GM19351 (cell line): ENCODE data around the gene HSD17B2.
"Not testable (repeated sequence)": the region's sequence is repeated elsewhere in the genome, so short reads cannot be mapped to it uniquely, and the experiment has no call there.

Source experiments
- ATAC-seq: cut with Tn5 transposase; IDR thresholded peaks from one replicate; pipeline ENCODE4 v1.9.1; 2021; ENCODE audit warnings: mild to moderate bottlenecking, moderate library complexity; ENCODE audit not compliant: unreplicated experiment

HSD17B2 gene, protein sequence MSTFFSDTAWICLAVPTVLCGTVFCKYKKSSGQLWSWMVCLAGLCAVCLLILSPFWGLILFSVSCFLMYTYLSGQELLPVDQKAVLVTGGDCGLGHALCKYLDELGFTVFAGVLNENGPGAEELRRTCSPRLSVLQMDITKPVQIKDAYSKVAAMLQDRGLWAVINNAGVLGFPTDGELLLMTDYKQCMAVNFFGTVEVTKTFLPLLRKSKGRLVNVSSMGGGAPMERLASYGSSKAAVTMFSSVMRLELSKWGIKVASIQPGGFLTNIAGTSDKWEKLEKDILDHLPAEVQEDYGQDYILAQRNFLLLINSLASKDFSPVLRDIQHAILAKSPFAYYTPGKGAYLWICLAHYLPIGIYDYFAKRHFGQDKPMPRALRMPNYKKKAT

DNA sequence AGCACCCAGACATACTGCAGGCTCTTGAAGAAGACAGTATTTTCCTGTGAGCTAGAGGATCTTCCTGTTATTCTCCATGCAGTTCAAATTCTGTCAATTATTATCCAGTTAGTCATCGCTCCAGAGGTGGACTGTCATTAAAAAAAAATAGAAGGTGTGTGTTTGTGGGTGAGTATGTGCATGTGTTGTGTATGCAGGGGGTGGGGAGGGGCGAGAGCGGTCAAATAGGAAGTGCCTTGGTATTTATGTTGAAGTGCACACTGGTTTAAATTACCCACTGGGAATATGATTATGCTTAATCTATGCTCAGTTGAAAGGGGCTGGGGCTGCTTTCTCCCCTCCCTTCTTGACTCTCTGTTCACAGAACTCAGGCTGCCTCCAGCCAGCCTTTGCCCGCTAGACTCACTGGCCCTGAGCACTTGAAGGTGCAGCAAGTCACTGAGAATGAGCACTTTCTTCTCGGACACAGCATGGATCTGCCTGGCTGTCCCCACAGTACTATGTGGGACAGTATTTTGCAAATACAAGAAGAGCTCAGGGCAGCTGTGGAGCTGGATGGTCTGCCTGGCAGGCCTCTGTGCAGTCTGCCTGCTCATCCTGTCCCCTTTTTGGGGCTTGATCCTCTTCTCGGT, at the start of gene HSD17B2:
Gene HSD17B2 (plus strand): TSS at position 273 of the 632 bp plus-strand sequence. CDS start 172 bp downstream, at position 445.
- no peak for ATAC-seq

DNA sequence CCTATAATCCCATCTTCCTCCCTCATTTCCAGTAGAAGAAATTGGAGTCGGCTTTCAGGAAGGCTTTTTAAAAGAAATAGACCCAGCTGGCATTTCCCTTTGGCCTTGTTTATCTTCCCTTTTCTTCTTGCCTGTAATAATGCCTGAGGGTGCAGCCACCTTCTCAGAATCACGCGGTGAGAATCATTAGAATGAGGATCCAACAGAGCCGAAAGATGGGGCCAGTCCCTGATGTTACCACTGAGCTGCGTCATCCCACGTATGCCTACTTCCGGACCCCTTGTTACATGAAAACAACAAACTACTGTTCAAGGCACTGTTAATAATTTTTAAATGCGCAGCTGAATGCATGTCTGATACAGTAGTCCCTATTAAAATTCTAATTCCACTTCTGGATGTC, 47.9 kb upstream of the HSD17B2 start:
- no peak for ATAC-seq

DNA sequence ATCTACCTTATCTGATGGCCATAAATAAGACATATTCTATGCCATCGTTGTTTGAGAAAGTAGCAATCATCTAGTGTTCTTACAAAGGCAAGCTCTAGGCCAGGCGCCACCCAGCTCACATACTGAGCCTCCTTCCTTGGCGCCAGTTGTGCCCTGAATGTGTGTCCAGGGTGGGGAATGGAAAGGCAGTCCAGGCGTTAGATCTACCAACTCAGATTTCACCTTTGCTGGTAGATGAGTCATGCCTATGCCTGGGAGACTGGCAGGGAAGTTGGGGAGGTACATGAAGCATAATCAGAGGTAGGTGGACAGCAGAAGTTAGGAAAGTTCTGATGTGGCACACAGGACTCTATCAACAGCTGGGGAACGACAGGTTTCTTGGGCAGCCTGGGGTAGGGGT, 47.3 kb upstream of the HSD17B2 start:
- ATAC-seq = no peak

DNA sequence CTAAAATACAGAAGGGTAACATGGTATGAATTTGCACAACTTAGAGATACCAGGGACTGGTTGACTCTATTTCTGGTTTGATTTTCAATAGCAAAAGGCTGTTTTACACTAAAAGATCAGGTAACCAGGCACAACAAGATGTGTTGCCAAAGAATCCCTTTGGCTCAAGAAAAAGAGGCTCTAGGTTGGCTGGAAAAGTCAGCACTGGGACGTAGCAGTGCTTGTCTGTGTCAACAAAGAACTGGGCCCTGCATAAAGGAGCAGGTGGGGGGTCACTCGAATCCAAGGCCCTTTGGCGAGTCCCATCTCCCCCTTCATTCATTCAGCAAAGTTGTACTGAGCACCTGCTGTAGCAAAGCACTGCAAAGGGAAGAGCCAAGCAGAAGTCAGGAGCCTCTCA, 42.2 kb upstream of the HSD17B2 start:
- ATAC-seq = no peak

DNA sequence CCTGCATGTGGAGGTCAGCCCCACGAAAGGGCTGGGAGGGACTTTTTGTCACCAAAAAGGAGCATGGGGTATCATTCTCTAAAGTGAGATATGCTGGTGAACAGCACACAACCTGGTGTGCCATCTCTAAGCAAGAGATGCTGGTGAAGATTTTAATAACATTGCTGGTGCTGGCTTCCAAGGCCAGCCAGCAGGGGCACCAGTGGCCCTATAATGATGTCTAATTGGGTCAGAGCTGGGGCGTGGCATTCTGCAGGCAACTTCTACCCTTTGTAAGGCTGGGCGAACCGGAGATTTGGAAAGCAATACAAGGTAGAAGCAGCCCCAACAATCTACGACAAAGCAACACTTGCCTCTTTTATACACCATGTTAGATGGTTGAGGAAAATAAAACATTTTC, 40.6 kb upstream of the HSD17B2 start:
- no peak for ATAC-seq

DNA sequence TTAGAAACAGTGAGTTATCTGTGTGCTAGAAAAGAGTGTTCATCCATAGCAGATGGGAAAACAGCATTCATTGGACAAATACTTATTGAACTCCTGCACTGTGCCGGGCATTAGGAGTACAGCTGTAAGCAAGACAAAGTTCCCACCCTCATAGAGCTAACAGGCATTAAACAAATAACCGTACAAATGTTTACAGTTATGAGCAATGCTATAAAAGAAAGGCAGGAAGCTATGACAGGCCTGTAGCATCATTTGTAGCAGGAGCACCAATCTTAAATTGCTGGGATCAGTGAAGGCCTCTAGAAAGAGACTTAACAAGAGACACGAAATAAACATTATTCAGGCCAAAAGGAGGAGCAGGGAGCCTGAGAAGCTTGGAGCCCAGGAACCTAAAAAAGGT, 39.4 kb upstream of the HSD17B2 start:
- ATAC-seq = no peak

DNA sequence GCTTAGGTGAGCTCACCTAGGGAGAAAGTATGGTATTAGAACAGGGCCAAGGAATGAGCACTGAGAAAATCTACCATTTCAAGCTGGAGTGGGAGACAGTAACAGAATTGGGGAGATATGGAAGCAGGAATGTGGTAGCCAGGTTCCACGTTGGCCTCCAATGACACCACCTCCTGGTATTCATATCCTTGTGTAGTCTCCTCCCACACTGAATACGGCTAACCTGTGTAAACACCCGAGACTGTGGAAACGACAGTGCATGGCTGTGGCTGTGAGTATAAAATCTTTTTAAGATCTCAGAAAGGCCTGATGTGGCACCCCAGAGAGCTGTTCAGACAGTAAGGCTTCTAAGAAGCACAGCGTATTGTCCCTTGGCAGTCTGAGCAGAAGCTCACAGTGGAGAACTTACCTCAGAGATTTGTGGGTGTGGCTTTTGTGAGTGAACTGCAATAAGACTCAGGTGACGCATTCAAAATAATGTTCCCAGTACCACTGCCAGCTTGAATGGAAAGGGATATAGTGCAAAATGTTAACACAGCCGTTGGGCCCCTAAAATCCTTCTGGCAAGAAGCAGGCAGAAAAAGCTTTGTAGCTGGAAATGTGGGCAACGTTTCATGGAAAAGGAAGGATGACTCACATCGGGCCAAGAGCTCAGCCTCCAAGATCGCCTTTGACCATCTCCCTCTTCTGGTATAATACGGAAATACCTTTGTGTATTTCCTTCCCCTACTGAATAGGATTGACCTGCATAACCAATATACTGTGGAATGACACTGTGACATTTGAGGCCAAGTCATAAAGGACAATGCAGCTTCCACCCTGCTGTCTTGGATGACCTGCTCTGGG, 38.2 kb upstream of the HSD17B2 start:
- ATAC-seq = no peak

DNA sequence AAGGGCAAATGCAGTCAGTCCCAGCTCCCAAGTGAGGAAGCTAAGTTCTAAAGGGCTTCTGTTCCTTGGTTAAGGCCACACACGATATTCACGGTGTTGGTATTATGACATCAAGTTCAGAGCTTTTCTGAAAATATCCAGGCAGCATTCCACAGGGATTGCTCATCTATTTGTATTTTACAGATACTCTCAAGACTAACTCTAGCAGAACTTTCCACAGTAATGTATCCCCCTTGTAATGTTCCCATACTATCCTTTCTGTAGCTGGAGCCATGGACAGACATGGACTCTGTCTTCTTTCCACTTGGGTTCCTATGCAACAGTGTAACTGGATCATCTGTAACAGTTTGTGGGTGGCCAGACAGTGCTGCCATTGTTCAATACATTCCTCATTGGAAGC, 37.3 kb upstream of the HSD17B2 start:
- ATAC-seq = no peak

DNA sequence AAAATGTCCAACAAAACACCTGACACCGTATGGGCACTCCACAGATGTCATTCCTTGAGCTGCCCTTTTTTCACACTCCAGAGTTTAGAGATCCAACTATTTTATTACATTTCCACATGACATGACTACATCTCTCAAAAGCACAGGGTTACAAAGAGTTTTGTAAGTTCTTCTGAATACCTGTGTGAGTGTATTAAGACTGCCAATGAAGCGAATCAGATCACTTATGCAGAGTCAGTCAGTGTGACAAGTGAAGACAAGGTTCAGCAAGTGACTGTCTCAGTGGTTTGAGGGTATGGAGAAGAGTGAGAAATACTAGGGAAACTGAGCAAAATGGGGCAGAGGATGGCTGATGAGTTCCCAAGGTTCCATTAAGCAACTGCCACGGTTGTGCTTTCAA, 32.2 kb upstream of the HSD17B2 start:
- no peak for ATAC-seq

DNA sequence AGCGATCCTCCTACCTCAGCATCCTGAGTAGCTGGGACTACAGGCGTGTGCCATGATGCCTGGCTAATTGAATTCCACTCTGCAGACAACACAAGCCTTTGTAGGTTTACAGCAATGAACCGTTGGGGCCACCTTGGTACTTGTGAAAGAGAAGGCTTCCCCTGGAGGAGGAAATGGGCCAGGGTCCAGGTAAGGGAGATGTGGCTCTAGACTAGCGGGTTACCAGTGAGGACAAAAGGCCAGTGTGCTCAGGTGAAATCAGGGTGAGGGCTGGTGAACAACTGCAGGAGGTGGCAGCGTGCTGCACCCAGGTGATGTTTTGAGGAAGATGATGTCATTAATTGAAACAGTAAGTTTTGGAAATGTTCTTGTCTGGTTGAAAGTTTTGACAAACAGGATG, 30.5 kb upstream of the HSD17B2 start:
- no peak for ATAC-seq

DNA sequence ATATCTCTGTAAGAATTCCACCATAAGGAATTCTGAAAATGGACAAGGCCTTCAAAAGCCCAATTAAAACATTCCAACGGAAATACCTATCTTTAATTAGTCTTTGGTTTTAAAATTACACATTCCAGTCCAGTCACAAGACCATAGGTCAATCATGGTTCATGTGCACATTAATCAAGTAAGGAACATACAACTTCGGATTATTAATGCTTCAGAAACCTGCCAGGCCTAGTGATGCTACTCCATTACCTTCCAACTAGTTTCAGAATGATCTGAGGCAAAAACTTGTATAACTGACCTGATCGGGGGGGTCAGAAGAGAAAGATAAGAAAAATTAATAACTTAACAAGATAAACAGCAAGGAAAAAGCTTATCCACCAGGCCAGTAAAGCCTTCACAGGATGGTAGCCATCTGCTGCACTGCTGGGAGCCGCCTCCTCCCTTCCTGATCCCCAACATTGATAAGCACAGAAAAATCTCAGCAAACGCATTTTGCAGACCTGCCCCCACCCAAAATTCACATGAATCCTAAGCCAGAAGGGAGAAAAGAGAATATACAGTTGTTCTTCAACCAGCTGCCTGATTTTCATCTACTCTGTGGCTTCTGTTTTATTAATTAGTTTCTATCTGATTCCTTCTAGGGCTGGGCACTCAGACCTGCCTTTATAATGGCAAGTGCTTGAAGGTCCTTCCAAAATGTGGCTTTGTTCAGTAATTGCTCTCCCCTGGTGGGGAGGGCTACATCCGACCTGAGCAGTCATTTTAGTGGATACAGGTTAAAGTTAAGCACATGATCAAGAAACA, 29.8 kb upstream of the HSD17B2 start:
- ATAC-seq = no peak

DNA sequence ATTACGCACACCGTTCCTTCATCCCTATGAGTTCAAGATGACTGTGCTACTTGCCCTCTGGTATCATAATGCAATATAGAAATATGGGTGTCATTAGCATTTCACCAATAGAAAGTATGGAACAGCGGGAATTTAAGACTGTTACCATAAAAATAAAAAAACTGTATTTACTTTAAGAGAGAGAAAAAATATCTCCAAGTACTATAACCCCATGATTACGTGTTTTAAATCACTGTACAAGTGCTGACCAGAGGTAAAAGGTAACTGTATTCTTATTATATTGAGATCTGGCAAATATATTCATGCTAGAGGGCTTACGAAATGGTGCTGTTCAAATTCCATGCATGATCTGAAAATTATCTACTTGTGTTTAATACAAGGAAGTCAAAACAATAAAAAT, 29.0 kb upstream of the HSD17B2 start:
- ATAC-seq = no peak

DNA sequence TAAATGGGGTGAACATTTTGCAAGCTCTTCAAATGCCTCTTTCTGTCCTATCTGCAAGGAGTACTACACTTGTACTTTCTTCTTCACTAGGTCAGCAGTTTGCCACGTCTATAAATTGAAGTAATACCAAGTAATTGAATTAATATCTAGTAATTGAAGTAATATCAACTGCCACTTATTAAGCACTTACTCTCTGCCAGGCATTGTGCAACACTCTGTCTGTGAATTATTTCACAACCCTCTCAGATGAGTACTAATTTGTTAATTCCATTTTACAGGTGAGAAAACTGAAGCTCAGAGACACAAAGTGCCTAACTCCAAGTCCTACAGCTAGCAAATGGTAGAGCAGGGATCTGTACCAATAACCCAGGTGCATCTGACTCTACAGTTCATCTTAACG, 27.9 kb upstream of the HSD17B2 start:
- no peak for ATAC-seq

DNA sequence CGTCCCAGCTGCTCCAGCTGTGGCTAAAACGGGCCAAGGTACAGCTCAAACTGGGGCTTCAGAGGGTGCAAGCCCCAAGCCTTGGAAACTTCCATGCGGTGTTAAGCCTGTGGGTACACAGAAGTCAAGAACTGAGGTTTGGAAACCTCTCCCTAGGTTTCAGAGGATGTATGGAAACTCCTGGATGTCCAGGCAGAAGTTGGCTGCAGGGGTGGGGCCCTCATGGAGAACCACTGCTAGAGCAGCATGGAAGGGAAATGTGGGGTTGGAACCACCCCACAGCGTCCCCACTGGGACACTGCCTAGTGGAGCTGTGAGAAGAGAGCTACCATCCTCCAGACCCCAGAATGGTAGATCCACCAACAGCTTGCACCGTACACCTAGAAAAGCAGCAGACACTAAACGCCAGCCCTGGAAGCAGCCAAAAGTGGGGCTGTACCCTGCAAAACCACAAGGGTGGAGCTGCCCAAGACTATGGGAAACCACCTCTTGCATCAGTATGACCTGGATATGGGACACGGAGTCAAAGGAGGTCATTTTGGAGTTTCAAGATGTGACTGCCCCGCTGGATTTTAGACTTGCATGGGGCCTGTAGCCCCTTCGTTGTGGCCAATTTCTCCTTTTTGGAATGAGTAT, 26.0 kb upstream of the HSD17B2 start:
- no peak for ATAC-seq

DNA sequence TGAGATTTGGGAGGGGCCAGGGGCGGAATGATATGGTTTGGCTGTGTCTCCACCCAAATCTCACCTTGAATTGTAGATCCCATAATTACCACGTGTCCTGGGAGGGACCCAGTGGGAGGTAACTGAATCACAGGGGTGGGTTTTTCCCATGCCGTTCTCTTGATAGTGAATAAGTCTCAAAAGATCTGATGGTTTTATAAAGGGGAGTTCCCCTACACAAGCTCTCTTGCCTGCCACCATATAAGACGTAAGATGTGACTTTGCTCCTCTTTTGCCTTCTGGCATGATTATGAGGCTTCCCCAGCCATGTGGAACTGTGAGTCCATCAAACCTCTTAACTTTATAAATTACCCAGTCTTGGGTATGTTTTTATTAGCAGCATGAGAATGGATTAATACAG, 25.3 kb upstream of the HSD17B2 start:
- ATAC-seq = not testable (repeated sequence)

DNA sequence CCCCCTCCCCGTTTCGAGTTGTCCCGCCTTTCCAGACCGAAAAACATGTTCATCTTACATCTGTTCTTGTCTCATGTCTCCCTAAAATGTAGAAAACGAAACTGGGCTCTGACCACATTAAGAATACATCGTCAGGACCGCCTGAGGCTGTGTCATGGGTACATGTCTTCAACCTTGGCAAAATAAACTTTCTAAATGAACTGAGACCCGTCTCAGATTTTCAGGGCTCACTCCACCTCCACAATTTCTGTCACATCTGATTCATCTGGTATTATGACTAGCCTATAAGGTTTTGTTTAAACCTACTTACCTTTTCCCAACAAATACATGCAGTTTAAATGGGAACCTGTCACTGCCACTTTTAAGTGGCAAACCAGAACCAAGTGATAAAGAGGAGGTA, 24.4 kb upstream of the HSD17B2 start:
- ATAC-seq = no peak

DNA sequence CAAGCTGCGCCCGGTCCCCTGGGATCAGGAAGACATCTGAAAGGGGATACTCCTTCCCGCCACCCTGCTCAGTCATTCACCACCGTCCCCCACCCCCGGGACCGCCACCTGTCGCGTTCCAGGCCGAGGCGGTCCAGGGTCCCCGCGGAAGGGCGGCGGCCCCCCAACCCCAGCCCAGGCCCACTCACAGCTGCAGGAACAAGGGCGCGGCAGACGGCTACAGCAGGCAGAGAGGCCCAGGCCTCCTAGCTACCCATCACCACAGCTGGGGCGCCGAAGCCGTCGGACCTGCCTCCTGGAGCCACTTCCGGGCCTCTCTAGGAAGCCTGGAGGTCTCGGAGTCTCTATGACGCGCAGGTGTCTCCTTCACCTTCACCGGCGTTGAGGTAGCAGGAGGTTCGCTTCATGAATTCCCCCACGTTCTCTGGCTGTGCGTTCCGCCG, 23.8 kb upstream of the HSD17B2 start, which contains the start of gene SDR42E1:
Gene SDR42E1 (minus strand): TSS at position 272 of the 443 bp plus-strand sequence. CDS start 10,612 bp downstream, outside the sequence.
- peak; percentile 97 for ATAC-seq

DNA sequence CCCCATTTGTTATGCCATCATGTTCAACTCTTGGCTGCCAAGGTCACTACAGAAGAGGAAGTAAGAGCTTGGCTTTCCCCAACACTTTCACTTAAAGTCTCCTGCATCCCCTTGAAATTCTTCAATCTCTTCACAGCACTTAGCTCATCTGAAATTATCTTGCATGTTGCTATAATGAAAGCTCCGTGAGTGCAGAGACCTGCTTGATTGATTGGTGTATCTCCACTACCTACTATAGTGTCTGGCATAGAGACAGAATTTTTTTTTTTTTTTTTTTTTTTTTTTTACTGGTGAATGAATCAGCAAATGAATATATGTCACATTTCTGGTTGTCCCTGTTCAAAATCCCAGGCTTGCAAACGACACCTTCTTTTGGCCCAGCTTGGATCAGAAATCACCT, 21.9 kb upstream of the HSD17B2 start:
- no peak for ATAC-seq

DNA sequence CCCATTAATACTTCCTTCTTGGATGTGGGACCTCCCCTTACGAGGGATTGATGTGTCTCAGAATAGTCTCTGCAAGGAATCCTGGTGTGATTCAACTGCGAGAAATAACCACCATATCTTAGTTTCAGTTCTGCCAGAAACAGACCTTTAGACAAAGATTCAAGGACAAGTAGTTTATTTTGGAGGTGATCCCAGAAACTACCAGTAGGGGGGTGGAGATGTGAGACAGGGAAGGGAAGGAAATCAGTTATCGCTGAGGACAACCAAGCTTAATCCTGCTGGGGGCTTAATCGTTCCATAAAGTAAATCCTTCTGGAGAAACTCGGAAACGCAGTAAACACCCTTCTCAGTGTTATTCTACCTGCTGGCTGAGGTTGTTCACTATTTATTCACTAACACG, 18.8 kb upstream of the HSD17B2 start:
- ATAC-seq = no peak

DNA sequence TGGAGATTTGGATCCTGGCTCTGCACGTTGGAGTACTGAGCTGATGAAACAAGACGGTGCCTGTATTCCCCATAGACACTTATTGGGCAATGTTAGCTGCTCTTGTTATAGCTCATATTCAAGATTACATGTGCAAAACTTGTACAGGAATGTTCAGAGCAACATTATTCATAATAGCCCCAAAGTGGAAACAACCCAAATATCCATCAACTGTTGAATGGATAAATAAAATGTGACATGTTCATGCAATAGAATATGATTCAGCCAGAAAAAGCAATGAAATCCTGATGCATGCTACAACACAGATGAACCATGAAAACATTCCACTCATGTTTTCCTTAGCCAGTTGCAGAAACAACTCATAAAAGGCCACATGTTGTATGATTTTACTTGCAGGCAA, 18.1 kb upstream of the HSD17B2 start:
- no peak for ATAC-seq
